PFSK-1 (cell line): ENCODE measurements around the gene KDM2B.

Source experiments
- FOXP2 ChIP-seq: optimal IDR thresholded peaks from 2 replicates; pipeline ENCODE3; 2011; ENCODE audit warnings: borderline replicate concordance, control low read depth, inconsistent platforms; ENCODE audit not compliant: insufficient read depth; ENCODE audit errors: extremely low read length, extremely low read depth
- POLR2AphosphoS5 ChIP-seq: IDR thresholded peaks from 2 replicates; pipeline ENCODE4 v1.6.1; 2012; ENCODE audit warnings: low read depth, mild to moderate bottlenecking, control low read depth, low read length, moderate library complexity
- SIN3A ChIP-seq: IDR thresholded peaks from 2 replicates; pipeline ENCODE4 v1.6.1; 2012; ENCODE audit warnings: mild to moderate bottlenecking, low read length, moderate library complexity, borderline replicate concordance; ENCODE audit not compliant: insufficient read depth
- TAF1 ChIP-seq: IDR thresholded peaks from 2 replicates; pipeline ENCODE4 v1.6.1; 2012; ENCODE audit warnings: low read length, control low read depth, borderline replicate concordance; ENCODE audit not compliant: insufficient read depth
- TF ChIP-seq, protein P1 (sequence below), 2 experiments: IDR thresholded peaks; 2 replicates each; pipeline versions ENCODE4 v1.6.1 to v1.8.0; 2011 to 2012; ENCODE audit warnings: low read depth in 2 of 2, low read length in 2 of 2, control low read depth in 1 of 2, inconsistent platforms in 1 of 2, mild to moderate bottlenecking in 1 of 2, moderate library complexity in 1 of 2; ENCODE audit not compliant: insufficient read depth in 1 of 2

The KDM2B gene

DNA sequence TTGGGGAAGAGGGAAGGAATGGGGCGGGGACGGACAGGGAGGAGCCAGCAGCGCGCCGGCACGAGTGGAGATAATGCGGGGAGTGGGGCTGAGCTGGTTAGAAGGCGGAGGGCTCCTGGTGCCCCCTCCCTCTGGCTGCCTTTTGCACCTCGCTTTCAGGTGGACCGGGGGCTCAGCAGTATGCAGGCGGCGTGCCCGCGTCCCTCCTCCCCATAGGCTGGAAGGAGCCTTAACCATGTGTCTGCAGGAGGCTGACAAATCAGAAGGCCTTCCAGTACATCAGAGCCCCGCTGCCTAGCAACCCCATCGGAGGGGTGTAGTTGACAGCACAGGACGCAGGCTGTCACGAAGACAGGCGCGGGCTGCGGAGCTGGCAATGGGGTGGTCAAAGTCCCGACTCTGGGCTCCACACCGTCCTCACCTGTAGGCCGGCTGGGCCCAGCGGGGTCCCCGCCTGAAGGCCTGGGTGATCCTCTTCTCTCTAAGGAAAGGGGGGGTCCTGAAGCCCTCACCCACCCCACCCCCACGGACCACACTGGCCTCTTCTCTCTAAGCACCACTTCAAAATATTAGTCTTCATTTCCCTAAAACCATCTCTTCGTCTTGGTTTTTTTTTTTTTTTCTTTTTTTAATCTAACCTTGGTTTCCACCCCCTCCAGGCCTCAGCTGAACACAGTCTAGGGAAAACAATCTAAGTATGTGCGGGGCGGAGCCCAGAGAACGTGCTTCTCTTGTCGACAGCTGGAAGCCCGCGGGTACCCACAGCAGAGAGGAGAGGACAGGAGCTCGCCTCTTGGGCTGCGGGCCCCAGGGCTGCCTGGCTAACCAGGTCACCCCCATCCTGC is 44.5 kb downstream of the KDM2B start:
- TF ChIP-seq TAF1, result no peak
- TF ChIP-seq SIN3A, result peak; percentile 6; the same call in 1 of the 2 replicates
- peak; percentile 23 for TF ChIP-seq FOXP2

DNA sequence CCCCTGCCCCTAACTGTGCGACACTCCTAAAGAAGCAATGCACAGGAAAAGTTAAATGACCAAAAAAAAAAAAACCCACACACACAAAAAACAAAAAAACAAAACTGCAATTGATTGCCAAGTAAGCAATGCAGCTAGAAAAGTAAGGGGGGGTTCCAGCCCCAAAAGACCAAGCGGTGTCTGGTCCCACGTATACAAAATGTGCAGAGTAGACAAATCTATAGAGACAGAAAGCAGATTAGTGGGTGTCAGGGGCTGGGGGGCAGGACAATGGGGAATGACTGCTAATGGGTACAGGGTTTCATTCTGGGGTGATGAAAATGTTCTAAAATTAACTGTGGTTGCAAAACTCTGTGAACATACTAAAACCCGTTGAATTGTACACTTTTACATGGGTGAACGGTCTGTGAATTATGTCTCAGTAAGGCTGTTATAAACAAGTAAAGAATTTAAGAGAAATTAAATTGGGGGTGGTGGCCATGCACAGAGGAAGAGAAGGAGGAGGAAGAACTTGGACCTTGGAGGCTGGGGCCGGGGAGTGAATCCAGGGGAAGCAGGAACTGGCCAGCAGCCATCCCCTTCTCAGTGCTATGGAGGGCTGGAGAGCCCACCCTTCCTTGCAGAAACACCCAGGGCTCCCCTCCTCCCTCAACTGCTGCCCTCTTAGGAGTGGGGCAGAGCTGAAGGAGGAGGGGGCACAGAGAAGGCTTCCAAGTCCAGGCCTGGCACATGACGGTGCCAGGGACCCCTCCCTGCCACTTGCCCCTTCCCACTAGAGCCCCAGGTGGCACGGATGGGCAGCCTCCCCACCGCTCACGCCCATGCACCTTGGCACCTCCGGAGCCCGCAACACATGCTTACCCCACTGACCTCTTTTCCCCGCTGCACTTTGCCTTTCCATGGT is 45.4 kb downstream of the KDM2B start:
- TF ChIP-seq SIN3A (no peak), FOXP2 (no peak), TAF1 (no peak), POLR2AphosphoS5 (no peak)
- TF ChIP-seq, protein P1, sequence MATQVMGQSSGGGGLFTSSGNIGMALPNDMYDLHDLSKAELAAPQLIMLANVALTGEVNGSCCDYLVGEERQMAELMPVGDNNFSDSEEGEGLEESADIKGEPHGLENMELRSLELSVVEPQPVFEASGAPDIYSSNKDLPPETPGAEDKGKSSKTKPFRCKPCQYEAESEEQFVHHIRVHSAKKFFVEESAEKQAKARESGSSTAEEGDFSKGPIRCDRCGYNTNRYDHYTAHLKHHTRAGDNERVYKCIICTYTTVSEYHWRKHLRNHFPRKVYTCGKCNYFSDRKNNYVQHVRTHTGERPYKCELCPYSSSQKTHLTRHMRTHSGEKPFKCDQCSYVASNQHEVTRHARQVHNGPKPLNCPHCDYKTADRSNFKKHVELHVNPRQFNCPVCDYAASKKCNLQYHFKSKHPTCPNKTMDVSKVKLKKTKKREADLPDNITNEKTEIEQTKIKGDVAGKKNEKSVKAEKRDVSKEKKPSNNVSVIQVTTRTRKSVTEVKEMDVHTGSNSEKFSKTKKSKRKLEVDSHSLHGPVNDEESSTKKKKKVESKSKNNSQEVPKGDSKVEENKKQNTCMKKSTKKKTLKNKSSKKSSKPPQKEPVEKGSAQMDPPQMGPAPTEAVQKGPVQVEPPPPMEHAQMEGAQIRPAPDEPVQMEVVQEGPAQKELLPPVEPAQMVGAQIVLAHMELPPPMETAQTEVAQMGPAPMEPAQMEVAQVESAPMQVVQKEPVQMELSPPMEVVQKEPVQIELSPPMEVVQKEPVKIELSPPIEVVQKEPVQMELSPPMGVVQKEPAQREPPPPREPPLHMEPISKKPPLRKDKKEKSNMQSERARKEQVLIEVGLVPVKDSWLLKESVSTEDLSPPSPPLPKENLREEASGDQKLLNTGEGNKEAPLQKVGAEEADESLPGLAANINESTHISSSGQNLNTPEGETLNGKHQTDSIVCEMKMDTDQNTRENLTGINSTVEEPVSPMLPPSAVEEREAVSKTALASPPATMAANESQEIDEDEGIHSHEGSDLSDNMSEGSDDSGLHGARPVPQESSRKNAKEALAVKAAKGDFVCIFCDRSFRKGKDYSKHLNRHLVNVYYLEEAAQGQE (IDR thresholded peaks at IDR 0.05; ENCODE audit: insufficient read depth in 1 of 2, low read depth in 2 of 2, low read length in 2 of 2), result no peak

DNA sequence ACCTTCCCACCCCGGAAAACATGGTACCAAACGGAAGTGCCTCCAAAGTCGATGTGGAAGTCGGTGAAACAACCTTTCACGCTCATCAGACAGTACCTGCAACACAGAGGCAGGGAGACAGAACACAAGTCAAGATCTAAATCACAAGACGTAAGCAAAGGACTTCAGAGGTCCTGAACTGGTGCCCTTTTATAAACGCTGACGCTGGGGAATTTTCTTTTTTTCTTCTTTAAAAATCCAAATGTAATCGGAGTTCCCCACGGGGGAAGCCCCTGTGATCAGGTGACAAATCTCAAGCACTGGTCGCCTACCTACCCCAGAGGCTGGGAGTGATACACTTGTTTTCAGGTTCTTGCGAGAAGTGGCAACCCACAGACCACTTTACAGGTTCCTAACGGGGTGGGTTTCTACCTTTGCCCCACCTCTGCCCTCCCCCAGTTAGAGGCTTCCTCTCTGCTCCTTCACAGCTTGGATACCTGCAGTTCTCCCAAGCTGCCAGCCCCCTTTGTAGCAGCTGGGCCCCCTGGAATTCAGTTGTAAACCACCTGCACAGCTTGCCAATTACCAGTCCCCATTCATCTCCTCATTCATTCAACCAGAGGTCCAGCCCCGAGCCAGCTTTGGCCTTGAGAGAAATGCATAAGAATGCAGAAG is 46.2 kb downstream of the KDM2B start:
- TF ChIP-seq, protein P1 (IDR thresholded peaks at IDR 0.05; ENCODE audit: insufficient read depth in 1 of 2, low read depth in 2 of 2, low read length in 2 of 2), result no peak
- no peak for TF ChIP-seq FOXP2
- TF ChIP-seq TAF1, result no peak
- TF ChIP-seq POLR2AphosphoS5, result no peak
- no peak for TF ChIP-seq SIN3A

DNA sequence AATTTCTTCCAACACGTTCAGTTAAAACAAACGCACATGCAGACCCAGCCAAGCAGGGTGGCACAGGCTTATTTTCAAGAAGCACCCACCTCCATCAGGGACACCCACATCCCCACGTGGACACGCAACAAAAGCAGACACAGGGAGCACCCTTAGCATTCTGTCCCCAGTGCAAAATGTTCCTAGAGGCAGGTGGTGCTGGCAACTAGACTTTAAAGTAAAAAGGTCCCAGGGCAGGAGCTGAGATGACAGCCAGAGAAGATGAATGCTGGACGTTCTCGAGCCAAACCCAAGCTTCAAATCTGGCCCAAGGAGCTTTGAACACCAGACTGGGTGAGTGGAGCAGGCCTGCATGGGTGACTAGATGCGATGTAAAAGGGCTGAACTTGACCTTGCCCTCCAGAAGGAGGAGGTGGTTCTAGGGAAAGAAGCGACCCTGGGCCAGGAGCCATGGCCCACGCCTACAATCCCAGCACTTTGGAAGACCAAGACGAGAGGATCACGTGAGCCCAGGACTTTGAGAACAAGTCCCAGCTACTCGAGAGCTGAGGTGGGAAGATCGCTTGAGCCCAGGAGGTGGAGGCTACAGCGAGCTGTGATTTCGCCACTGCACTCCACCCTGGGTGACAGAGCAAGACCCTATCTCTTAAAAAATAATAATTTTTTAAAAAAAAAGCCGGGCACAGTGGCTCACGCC is 47.3 kb downstream of the KDM2B start:
- TF ChIP-seq FOXP2 (no peak), TAF1 (no peak), POLR2AphosphoS5 (no peak), SIN3A (no peak)
- TF ChIP-seq, protein P1 (IDR thresholded peaks at IDR 0.05; ENCODE audit: insufficient read depth in 1 of 2, low read depth in 2 of 2, low read length in 2 of 2), result no peak
